ENCODE data around the gene CAPG. TPM values are rescaled to one million over a fixed set of nuclear protein-coding genes. Genes with fewer than 3 reads are reported as not detected.
"Not testable (repeated sequence)": the region's sequence is repeated elsewhere in the genome, so short reads cannot be mapped to it uniquely, and the experiment has no call there.

CAPG gene
- total RNA-seq, 2 experiments from 2014 or later: 167 to 177 TPM

DNA sequence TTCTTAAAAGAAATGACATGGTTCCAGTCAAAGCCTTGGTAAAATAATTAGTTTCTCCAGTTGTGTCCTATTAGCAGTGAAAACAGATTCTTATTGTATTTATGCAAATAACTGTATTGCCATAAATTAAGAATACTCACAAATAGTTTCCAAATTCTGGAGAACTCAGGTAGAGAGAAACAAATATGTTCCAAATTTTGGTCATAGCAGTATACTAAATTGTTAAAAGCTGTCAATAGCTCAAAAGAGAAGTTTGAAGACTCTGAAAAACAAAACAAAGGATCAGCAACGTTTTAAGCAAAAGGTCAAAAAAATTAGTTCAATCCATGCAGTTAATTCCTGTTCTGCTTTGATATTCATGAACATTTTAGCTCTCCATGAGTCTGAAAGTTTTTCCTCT is 30.1 kb downstream of the CAPG start:
- H3K9me3 Mint-ChIP-seq: peaks cover 10% of the 10 kb centered on the region
- H3K27me3 Mint-ChIP-seq: no peaks in the 10 kb centered on the region
- no peaks in the 10 kb centered on the region for H3K4me1 Mint-ChIP-seq
- CTCF ChIA-PET: interaction anchor here (1.2 kb wide), 1 partner anchor 172 kb away, joined by 4 read pairs; no protein-coding TSS in a partner anchor
- no peak for DNase-seq
- H3K27ac Mint-ChIP-seq: no peak overlapping the region
- no peak overlapping the region for H3K4me3 Mint-ChIP-seq
- peaks cover 59% of the 10 kb centered on the region for H3K36me3 Mint-ChIP-seq (ENCODE audit: low read depth)
- POLR2A ChIA-PET: no interaction called here

- H3K4me1 Mint-ChIP-seq: no peaks in the 10 kb centered on the region
- CTCF ChIA-PET: no interaction called here
- H3K36me3 Mint-ChIP-seq (ENCODE audit: low read depth): peaks cover 54% of the 10 kb centered on the region
- H3K4me3 Mint-ChIP-seq: no peak overlapping the region
- no peak for DNase-seq
- H3K27me3 Mint-ChIP-seq: no peaks in the 10 kb centered on the region
- H3K27ac Mint-ChIP-seq: no peak overlapping the region
- H3K9me3 Mint-ChIP-seq: peaks cover 10% of the 10 kb centered on the region
- POLR2A ChIA-PET: no interaction called here
Observed at GRCh38 chr2:85378257-85378656, 31.9 kb downstream of the CAPG start.

DNA sequence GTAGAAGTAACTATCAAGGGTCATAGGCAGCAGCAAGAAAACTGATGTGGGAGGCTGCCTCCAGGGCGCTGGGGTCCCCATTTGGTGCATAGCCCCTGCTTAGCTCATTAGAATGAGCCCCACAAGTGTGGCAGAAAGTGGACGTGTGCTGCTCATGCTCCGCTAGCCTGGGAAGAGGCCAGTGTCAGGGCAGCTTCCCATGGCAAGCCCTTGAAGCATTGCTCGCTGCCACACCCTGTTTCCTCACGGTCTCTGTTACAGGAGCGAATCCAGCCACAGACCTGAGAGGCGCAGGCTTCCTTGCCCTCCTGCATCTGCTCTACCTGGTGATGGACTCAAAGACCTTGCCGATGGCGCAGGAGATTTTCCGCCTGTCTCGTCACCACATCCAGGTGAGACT is 33.1 kb downstream of the CAPG start:
- no peaks in the 10 kb centered on the region for H3K27me3 Mint-ChIP-seq
- POLR2A ChIA-PET: no interaction called here
- no peak overlapping the region for H3K27ac Mint-ChIP-seq
- DNase-seq: no peak
- CTCF ChIA-PET: no interaction called here
- no peaks in the 10 kb centered on the region for H3K4me1 Mint-ChIP-seq
- H3K9me3 Mint-ChIP-seq: peaks cover 10% of the 10 kb centered on the region
- H3K4me3 Mint-ChIP-seq: no peak overlapping the region
- peaks cover 49% of the 10 kb centered on the region for H3K36me3 Mint-ChIP-seq (ENCODE audit: low read depth)

DNA sequence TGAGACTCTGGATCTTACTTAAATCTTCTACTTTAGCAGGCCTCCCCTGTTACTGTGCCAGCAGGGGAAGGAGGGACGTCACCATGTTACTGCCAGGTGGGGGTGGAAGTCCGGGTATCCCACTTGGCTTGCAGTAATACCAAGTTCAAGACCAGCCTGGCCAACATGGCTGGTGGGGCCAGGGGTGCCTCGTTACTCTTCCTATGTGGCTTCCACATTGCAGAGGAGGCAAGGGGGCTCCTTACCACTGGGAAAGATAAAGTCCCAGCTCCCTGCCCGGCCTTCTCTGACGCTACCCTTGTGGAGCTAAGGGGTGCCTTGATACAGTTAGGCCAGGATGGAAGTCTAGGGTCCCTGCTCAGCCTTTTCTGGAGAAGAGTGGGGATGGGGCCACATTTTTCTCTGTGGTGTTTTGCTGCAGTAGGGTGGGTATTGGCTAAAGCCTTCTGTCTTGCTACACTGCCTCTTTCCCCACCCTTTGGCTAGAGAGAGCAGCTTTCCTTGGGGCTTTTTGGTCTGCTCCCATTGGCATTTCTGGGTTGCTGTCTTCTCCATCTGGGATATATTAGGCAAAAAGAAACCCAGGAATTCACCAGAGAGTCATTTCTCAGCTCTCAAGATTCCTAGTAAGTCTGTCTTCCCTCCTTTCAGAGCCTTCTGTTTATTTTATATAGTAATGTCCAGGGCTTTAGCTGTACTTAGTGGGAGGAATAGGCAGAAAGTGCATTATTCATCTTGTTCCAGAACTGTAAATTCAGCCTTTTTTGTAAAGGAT is 33.7 kb downstream of the CAPG start:
- Mint-ChIP-seq H3K9me3 (peaks cover 10% of the 10 kb centered on the region), H3K27ac (no peak overlapping the region), H3K4me3 (no peak overlapping the region), H3K36me3 (ENCODE audit: low read depth) (peaks cover 48% of the 10 kb centered on the region), H3K4me1 (no peaks in the 10 kb centered on the region), H3K27me3 (no peaks in the 10 kb centered on the region)
- DNase-seq: no peak
- ChIA-PET POLR2A (interaction anchor here (0.8 kb wide), 1 partner anchor 10 kb away, joined by 3 read pairs; no protein-coding TSS in a partner anchor), CTCF (no interaction called here)

GRCh38 chr2:85371045-85371444 is 39.1 kb downstream of the CAPG start:
- peaks cover 10% of the 10 kb centered on the region for H3K36me3 Mint-ChIP-seq (ENCODE audit: low read depth)
- POLR2A ChIA-PET: interaction anchor here (0.6 to 2.2 kb wide), 4 partner anchors 17 to 241 kb away, joined by 3 to 10 read pairs (median 4); partner anchors contain the start of genes C2orf68, ELMOD3 and RETSAT
- no peak for DNase-seq
- CTCF ChIA-PET: interaction anchor here (1.2 kb wide), 1 partner anchor 16 kb away, joined by 3 read pairs; the partner anchor contains the start of genes ELMOD3 and RETSAT
- H3K27me3 Mint-ChIP-seq: no peaks in the 10 kb centered on the region
- H3K27ac Mint-ChIP-seq: no peak overlapping the region
- no peaks in the 10 kb centered on the region for H3K9me3 Mint-ChIP-seq
- H3K4me1 Mint-ChIP-seq: no peaks in the 10 kb centered on the region
- no peak overlapping the region for H3K4me3 Mint-ChIP-seq

DNA sequence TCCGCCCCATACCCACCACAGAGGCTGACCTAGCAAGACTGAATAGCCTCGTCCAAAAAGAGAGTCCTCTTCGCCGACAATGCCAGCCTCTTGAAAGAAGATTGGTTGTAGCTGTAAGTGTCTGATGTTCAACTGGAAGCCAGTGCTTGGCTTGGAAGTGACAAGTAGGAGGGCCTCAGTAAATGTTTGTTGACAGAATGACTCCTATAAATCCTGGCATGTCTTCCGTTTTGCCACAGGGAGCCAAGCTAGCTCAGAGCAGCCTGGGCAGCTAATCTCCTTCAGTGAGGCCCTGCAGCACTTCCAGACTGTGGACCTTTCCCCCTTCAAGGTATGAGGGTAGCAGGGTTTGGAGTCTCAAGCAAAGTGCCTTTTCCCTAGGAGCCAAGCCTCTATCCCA is 40.7 kb downstream of the CAPG start:
- Mint-ChIP-seq H3K9me3 (no peaks in the 10 kb centered on the region), H3K4me1 (no peaks in the 10 kb centered on the region), H3K27ac (no peak overlapping the region), H3K27me3 (no peaks in the 10 kb centered on the region), H3K36me3 (ENCODE audit: low read depth) (peaks cover 5% of the 10 kb centered on the region), H3K4me3 (no peak overlapping the region)
- no peak for DNase-seq
- ChIA-PET CTCF (interaction anchor here (1.1 to 1.4 kb wide), 3 partner anchors 50 to 445 kb away, joined by 3 to 5 read pairs (median 4); no protein-coding TSS in a partner anchor), POLR2A (interaction anchor here (2.2 kb wide), 1 partner anchor 15 kb away, joined by 10 read pairs; the partner anchor contains the start of genes ELMOD3 and RETSAT)

DNA sequence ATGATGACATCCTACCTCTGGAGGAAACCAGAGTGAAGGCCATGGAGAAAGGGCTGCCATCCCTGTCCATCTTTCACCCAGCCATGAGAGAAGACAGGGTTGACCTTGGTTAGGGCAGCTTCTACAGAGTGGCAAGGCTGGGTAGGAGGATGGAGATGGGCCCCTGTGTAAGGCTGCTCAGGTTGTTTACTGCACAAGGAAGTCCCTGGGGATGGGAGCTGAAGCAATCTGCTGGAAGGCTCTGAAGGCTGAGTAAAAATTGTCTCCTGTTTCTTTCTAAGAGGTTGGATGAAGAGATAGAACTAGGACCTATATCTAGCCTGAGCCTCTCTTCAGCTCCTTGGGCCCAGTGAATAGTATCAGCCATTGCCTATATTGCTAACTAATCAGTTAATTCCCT is 41.2 kb downstream of the CAPG start:
- Mint-ChIP-seq H3K36me3 (ENCODE audit: low read depth) (peaks cover 5% of the 10 kb centered on the region), H3K4me3 (no peak overlapping the region), H3K27me3 (no peaks in the 10 kb centered on the region), H3K4me1 (no peaks in the 10 kb centered on the region), H3K27ac (no peak overlapping the region), H3K9me3 (no peaks in the 10 kb centered on the region)
- CTCF ChIA-PET: interaction anchor here (1.4 kb wide), 1 partner anchor 70 kb away, joined by 4 read pairs; no protein-coding TSS in a partner anchor
- POLR2A ChIA-PET: no interaction called here
- no peak for DNase-seq

DNA sequence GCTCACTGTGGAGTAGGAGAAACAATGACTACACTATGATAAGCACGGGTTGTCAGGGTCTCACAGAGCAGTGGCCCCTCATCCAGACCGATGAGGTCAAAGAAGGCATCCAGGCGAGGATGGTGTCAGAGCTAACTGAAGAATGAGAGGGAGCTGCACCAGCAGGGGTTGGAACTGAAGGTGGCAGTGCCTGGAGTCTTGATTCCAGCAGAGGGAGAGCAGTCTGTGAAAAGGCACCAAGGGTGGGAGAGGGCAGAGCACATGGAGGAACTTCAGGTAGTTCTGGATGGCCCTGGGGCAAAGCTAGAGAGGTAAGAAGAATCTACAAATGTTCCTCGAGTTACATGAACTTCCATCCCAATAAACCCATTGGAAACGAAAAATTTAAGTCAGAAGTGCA is 43.0 kb downstream of the CAPG start:
- no peak overlapping the region for H3K27ac Mint-ChIP-seq
- ChIA-PET POLR2A (interaction anchor here (2.1 kb wide), 1 partner anchor 40 kb away, joined by 8 read pairs; the partner anchor contains the start of gene TGOLN2), CTCF (no interaction called here)
- no peaks in the 10 kb centered on the region for H3K27me3 Mint-ChIP-seq
- H3K4me1 Mint-ChIP-seq: no peaks in the 10 kb centered on the region
- no peak for DNase-seq
- H3K9me3 Mint-ChIP-seq: no peaks in the 10 kb centered on the region
- peaks cover 14% of the 10 kb centered on the region for H3K36me3 Mint-ChIP-seq (ENCODE audit: low read depth)
- no peak overlapping the region for H3K4me3 Mint-ChIP-seq

DNA sequence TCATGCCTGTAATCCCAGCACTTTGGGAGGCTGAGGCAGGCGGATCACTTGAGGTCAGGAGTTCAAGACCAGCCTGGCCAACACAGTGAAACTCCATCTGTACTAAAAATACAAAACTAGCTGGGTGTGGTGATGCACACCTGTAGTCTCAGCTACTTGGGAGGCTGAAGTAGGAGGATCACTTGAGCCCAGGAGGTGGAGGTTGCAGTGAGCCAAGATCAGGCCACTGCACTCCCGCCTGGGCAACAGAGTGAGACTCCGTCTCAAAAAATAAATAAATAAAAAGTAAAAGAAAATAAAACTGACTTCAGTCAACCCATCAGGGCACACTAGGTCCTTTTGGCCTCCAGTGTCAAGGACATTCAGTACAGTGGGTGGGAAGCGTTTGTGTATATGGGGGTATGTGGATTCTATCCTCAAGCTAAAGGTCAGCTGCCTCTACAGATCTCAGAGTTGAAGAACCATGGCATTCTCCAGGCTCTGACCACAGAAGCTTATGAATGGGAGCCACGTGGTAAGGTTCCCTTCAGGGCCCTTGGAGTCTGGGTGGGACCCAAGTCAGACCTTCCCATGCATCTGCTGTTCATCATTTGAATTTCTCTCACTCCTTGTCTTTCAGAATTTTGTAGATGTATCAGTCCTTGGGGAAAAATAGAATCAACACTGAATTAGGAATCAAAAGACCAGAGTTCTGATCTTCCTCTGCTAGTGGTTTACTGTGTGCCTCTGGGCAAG is 47.3 kb downstream of the CAPG start:
- H3K27ac Mint-ChIP-seq, H3K9me3 Mint-ChIP-seq, CTCF ChIA-PET, DNase-seq, H3K4me3 Mint-ChIP-seq, H3K27me3 Mint-ChIP-seq, POLR2A ChIA-PET, H3K4me1 Mint-ChIP-seq: not testable (repeated sequence)
- peaks cover 31% of the 10 kb centered on the region for H3K36me3 Mint-ChIP-seq (ENCODE audit: low read depth)

- Mint-ChIP-seq H3K27ac (no peak overlapping the region), H3K27me3 (no peaks in the 10 kb centered on the region), H3K4me1 (peaks cover 36% of the 10 kb centered on the region), H3K9me3 (no peaks in the 10 kb centered on the region), H3K4me3 (no peak overlapping the region), H3K36me3 (ENCODE audit: low read depth) (peaks cover 43% of the 10 kb centered on the region)
- CTCF ChIA-PET: interaction anchor here (0.6 to 1.0 kb wide), 5 partner anchors 12 to 730 kb away, joined by 3 to 5 read pairs (median 3); no protein-coding TSS in a partner anchor
- POLR2A ChIA-PET: interaction anchor here (1.0 to 14.8 kb wide), 2 partner anchors 34 to 181 kb away, joined by 4 to 234 read pairs; partner anchors contain the start of genes MAT2A and TGOLN2
- no peak for DNase-seq
Observed at GRCh38 chr2:85357736-85358135, 52.4 kb downstream of the CAPG start.

GRCh38 chr2:85356186-85356585 is 54.0 kb downstream of the CAPG start:
- ChIA-PET CTCF (no interaction called here), POLR2A (interaction anchor here (3.6 to 14.8 kb wide), 2 partner anchors 33 to 63 kb away, joined by 26 to 234 read pairs; partner anchors contain the start of genes SH2D6 and TGOLN2)
- H3K36me3 Mint-ChIP-seq (ENCODE audit: low read depth): peaks cover 38% of the 10 kb centered on the region
- H3K4me1 Mint-ChIP-seq: peaks cover 43% of the 10 kb centered on the region
- H3K9me3 Mint-ChIP-seq: no peaks in the 10 kb centered on the region
- DNase-seq: no peak
- no peak overlapping the region for H3K27ac Mint-ChIP-seq
- H3K4me3 Mint-ChIP-seq: peak overlapping the region; percentile 99
- no peaks in the 10 kb centered on the region for H3K27me3 Mint-ChIP-seq

DNA sequence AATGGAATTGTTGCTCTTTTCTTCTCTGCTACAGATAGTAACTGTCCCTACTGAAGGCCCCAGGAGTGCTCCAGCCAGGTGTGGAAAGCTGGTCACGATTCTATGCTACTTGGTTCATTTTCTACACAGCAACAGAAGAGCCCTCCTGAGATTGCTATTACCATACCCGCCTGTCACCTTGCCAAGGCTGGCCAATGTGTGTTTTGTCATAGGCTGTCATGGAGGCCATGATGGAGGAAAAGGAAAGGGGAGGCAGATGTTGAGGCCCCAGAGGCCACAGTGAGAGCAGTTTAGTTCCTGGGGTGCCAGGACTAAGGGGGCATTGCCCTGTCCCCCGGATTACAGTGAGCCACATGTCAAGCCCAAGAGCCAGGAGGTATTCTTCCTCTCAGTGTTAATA is 54.6 kb downstream of the CAPG start:
- no peaks in the 10 kb centered on the region for H3K27me3 Mint-ChIP-seq
- POLR2A ChIA-PET: interaction anchor here (0.6 to 14.8 kb wide), 16 partner anchors 9 to 1085 kb away, joined by 3 to 234 read pairs (median 10); partner anchors contain the start of genes CAPG, GGCX, KDM3A and MAT2A
- H3K36me3 Mint-ChIP-seq (ENCODE audit: low read depth): peaks cover 42% of the 10 kb centered on the region
- peak overlapping the region; percentile 11 for H3K27ac Mint-ChIP-seq
- DNase-seq: no peak
- peaks cover 45% of the 10 kb centered on the region for H3K4me1 Mint-ChIP-seq
- no peaks in the 10 kb centered on the region for H3K9me3 Mint-ChIP-seq
- CTCF ChIA-PET: interaction anchor here (0.9 to 1.6 kb wide), 3 partner anchors 14 to 64 kb away, joined by 3 to 8 read pairs (median 8); partner anchors contain the start of gene TGOLN2
- peak overlapping the region; percentile 99 for H3K4me3 Mint-ChIP-seq

- Mint-ChIP-seq H3K36me3 (ENCODE audit: low read depth) (peaks cover 47% of the 10 kb centered on the region), H3K4me3 (peak overlapping the region; percentile 99), H3K27me3 (no peaks in the 10 kb centered on the region), H3K27ac (peak overlapping the region; percentile 93), H3K9me3 (no peaks in the 10 kb centered on the region), H3K4me1 (peaks cover 45% of the 10 kb centered on the region)
- DNase-seq: no peak
- CTCF ChIA-PET: interaction anchor here (0.9 to 2.1 kb wide), 6 partner anchors 14 to 282 kb away, joined by 3 to 10 read pairs (median 6); partner anchors contain the start of gene TGOLN2
- POLR2A ChIA-PET: interaction anchor here (0.6 to 14.8 kb wide), 24 partner anchors 9 to 1086 kb away, joined by 3 to 234 read pairs (median 8); partner anchors contain the start of genes CAPG, GGCX, KDM3A and MAT2A
Observed at GRCh38 chr2:85355073-85355410, 55.1 kb downstream of the CAPG start.

Measured in activated CD4-positive, alpha-beta memory T cell treated with anti-CD3 and anti-CD28 coated beads, Interleukin-2, amount 10 ng/mL, durations not matched to agents 7 days and 5 days (primary cell).